HFF-Myc (cell line): Measurements from ENCODE around the gene APC2.

Experiments
- DNase-seq: peaks from one replicate; pipeline ENCODE4 v3.0.0-alpha.2; 2011; ENCODE audit warnings: low read depth; ENCODE audit errors: extremely low read depth
- H3K4me3 ChIP-seq: replicated peaks from 2 replicates; pipeline ENCODE4 v1.5.1; 2011; ENCODE audit warnings: low read depth, mild to moderate bottlenecking, control low read depth, low read length
- CTCF ChIP-seq: IDR thresholded peaks from 2 replicates; pipeline ENCODE4 v1.5.1; 2012; ENCODE audit warnings: mild to moderate bottlenecking, low read depth, low read length, control low read depth; ENCODE audit errors: missing control alignments

The APC2 gene

DNA sequence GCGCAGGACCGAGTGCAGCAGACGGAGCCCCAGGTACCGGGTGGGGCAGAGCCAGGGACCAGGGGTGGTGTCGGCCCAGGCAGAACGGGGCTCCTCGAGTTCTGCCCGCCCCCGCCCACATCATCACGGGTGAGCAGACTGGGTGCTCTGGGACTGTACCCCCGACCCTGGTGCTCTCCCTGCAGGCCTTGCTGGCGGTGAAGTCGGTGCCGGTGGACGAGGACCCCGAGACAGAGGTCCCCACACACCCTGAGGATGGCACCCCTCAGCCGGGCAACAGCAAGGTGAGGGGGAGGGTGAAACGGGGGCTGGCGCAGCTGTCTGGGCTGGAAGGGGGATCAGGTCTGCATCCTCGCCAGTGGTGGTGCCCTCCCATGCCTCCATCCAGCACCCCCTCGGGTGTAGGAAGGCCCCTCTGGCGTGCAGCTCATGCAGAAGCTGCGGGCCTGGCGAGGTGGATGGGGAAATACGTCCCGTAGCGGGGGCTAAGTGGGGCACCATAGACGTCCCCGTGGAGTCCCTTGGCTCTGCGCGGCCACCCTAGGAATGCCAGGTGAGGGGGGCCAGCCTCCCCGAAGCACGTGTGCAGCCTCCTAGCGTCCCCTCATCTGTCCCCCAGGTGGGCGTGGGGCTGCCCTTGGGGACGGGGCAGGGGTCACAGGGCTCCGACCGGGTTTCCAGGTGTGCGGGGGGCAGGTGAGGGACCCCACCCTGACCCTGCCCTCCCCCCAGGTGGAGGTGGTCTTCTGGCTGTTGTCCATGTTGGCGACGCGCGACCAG lies 6.4 kb downstream of the APC2 start:
- DNase-seq: no peak
- no peak for TF ChIP-seq CTCF

GRCh38 chr19:1457031-1457739 lies 7.3 kb downstream of the APC2 start:
- DNase-seq: no peak
- no peak overlapping the region for H3K4me3 ChIP-seq
- TF ChIP-seq CTCF: no peak

More for the DNA sequence above, 6.4 kb downstream of the APC2 start:
- no peak overlapping the region for H3K4me3 ChIP-seq

GRCh38 chr19:1457892-1458291 lies 8.0 kb downstream of the APC2 start:
- H3K4me3 ChIP-seq: no peak overlapping the region
- DNase-seq: no peak
- TF ChIP-seq CTCF: no peak

DNA sequence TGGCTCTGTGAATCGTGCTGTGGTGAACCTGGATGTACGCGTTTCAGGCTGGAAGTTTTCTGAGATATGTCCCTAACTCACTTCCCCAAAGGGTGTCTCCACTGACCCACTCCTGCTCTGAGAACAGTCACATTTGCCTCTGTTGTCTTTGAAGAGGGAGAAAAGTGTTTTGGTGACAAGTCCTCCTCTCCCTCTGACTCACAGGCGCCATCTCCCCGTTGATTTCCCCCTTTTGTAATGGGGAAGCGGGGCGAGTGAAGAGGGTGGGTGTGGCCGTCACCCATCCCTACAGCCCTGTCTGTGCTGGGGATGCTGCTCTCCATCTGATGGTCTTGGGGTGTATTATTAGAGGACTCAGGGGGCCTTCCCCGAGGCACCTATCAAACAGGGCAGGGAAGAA lies 9.6 kb downstream of the APC2 start:
- H3K4me3 ChIP-seq: no peak overlapping the region
- DNase-seq: no peak
- no peak for TF ChIP-seq CTCF

- no peak overlapping the region for H3K4me3 ChIP-seq
- no peak for DNase-seq
- TF ChIP-seq CTCF: no peak
These were observed 10.4 kb downstream of the APC2 start for GRCh38 chr19:1460033-1460995.

GRCh38 chr19:1461862-1462261 lies 11.9 kb downstream of the APC2 start:
- TF ChIP-seq CTCF: no peak
- no peak for DNase-seq

More at GRCh38 chr19:1461862-1462261, 11.9 kb downstream of the APC2 start:
- no peak overlapping the region for H3K4me3 ChIP-seq
